ENCODE results near the gene LDLR.

Gene LDLR

GRCh38 chr19:11098861-11099260 lies 9.6 kb downstream of the LDLR start:
- Histone ChIP-seq H3K27me3 (ENCODE audit: insufficient read depth, low read length) (no peaks in the 10 kb centered on the region), H3K4me2 (ENCODE audit: low read length) (no peak overlapping the region), H3K9ac (ENCODE audit: low read length) (no peak overlapping the region), H2BK120ac (ENCODE audit: insufficient read depth, low read length, poor library complexity) (no peak overlapping the region), H3K4ac (ENCODE audit: low read depth, low read length) (no peak overlapping the region), H3K18ac (ENCODE audit: low read length) (no peak overlapping the region), H4K91ac (ENCODE audit: low read depth, low read length) (no peak overlapping the region), H3K36me3 (ENCODE audit: control insufficient read depth in 1 of 2, insufficient read depth in 2 of 2, low read length in 2 of 2) (peaks cover 58 to 71% of the 10 kb centered on the region in 2 experiments), H3K4me3 (ENCODE audit: low read depth, low read length) (no peak overlapping the region), H4K12ac (ENCODE audit: low read depth, low read length) (no peak overlapping the region), H3K79me2 (ENCODE audit: control insufficient read depth, insufficient read depth, low read length, poor library complexity) (peaks cover 20% of the 10 kb centered on the region), H2AFZ (ENCODE audit: insufficient read depth, low read length, poor library complexity) (no peak overlapping the region), H2BK5ac (ENCODE audit: low read depth, low read length, poor library complexity) (no peak overlapping the region), H2AK5ac (ENCODE audit: low read length) (no peak overlapping the region), H3K9me3 (ENCODE audit: insufficient read depth, low read depth, low read length) (no peaks in the 10 kb centered on the region), H3K4me1 (ENCODE audit: control insufficient read depth in 1 of 2, insufficient read depth in 2 of 2, low read length in 2 of 2) (peaks cover 6 to 9% of the 10 kb centered on the region in 2 experiments), H4K8ac (ENCODE audit: low read depth, low read length) (no peak overlapping the region), H3K14ac (ENCODE audit: low read length) (no peak overlapping the region), H2BK12ac (ENCODE audit: low read length) (no peak overlapping the region), H3K23ac (ENCODE audit: low read length) (no peak overlapping the region), H3K79me1 (ENCODE audit: low read length) (no peaks in the 10 kb centered on the region), H3K27ac (ENCODE audit: low read depth, low read length) (no peak overlapping the region)
- WGBS (ENCODE audit: extremely low coverage, insufficient coverage, insufficient read length): no CpG with 5 or more reads among the region's 3 CpGs
- no peak for DNase-seq

GRCh38 chr19:11100049-11100448 lies 10.8 kb downstream of the LDLR start:
- Histone ChIP-seq H3K23ac (ENCODE audit: low read length) (no peak overlapping the region), H3K4me2 (ENCODE audit: low read length) (no peak overlapping the region), H3K18ac (ENCODE audit: low read length) (no peak overlapping the region), H4K12ac (ENCODE audit: low read depth, low read length) (no peak overlapping the region), H3K27me3 (ENCODE audit: insufficient read depth, low read length) (no peaks in the 10 kb centered on the region), H2AK5ac (ENCODE audit: low read length) (no peak overlapping the region), H3K9ac (ENCODE audit: low read length) (no peak overlapping the region), H2BK5ac (ENCODE audit: low read depth, low read length, poor library complexity) (no peak overlapping the region), H3K4me3 (ENCODE audit: low read depth, low read length) (no peak overlapping the region), H3K9me3 (ENCODE audit: insufficient read depth, low read depth, low read length) (no peaks in the 10 kb centered on the region), H3K79me2 (ENCODE audit: control insufficient read depth, insufficient read depth, low read length, poor library complexity) (peaks cover 13% of the 10 kb centered on the region), H3K4me1 (ENCODE audit: control insufficient read depth in 1 of 2, insufficient read depth in 2 of 2, low read length in 2 of 2) (peaks cover 0 to 2% of the 10 kb centered on the region in 2 experiments), H2BK120ac (ENCODE audit: insufficient read depth, low read length, poor library complexity) (no peak overlapping the region), H4K91ac (ENCODE audit: low read depth, low read length) (no peak overlapping the region), H3K79me1 (ENCODE audit: low read length) (no peaks in the 10 kb centered on the region), H3K36me3 (ENCODE audit: control insufficient read depth in 1 of 2, insufficient read depth in 2 of 2, low read length in 2 of 2) (peaks cover 60 to 70% of the 10 kb centered on the region in 2 experiments), H3K27ac (ENCODE audit: low read depth, low read length) (no peak overlapping the region), H4K8ac (ENCODE audit: low read depth, low read length) (no peak overlapping the region), H3K4ac (ENCODE audit: low read depth, low read length) (peak overlapping the region; percentile 0), H2AFZ (ENCODE audit: insufficient read depth, low read length, poor library complexity) (no peak overlapping the region), H2BK12ac (ENCODE audit: low read length) (no peak overlapping the region), H3K14ac (ENCODE audit: low read length) (no peak overlapping the region)
- no peak for DNase-seq
- WGBS (ENCODE audit: extremely low coverage, insufficient coverage, insufficient read length): no CpG with 5 or more reads among the region's 12 CpGs

- no peak overlapping the region for H2BK120ac ChIP-seq (ENCODE audit: insufficient read depth, low read length, poor library complexity)
- H4K8ac ChIP-seq (ENCODE audit: low read depth, low read length): no peak overlapping the region
- H4K91ac ChIP-seq (ENCODE audit: low read depth, low read length): no peak overlapping the region
- no peak overlapping the region for H3K14ac ChIP-seq (ENCODE audit: low read length)
- H3K4ac ChIP-seq (ENCODE audit: low read depth, low read length): no peak overlapping the region
- H4K12ac ChIP-seq (ENCODE audit: low read depth, low read length): no peak overlapping the region
- H3K9ac ChIP-seq (ENCODE audit: low read length): no peak overlapping the region
- no peaks in the 10 kb centered on the region for H3K27me3 ChIP-seq (ENCODE audit: insufficient read depth, low read length)
- peaks cover 7% of the 10 kb centered on the region for H3K79me2 ChIP-seq (ENCODE audit: control insufficient read depth, insufficient read depth, low read length, poor library complexity)
- no peak overlapping the region for H3K4me2 ChIP-seq (ENCODE audit: low read length)
- peaks cover 0 to under 1% of the 10 kb centered on the region in 2 experiments for H3K4me1 ChIP-seq (ENCODE audit: control insufficient read depth in 1 of 2, insufficient read depth in 2 of 2, low read length in 2 of 2)
- WGBS (ENCODE audit: extremely low coverage, insufficient coverage, insufficient read length): no CpG with 5 or more reads among the region's 5 CpGs
- H2BK12ac ChIP-seq (ENCODE audit: low read length): no peak overlapping the region
- H3K4me3 ChIP-seq (ENCODE audit: low read depth, low read length): no peak overlapping the region
- no peak for DNase-seq
- H3K9me3 ChIP-seq (ENCODE audit: insufficient read depth, low read depth, low read length): no peaks in the 10 kb centered on the region
- H3K18ac ChIP-seq (ENCODE audit: low read length): no peak overlapping the region
- no peak overlapping the region for H2BK5ac ChIP-seq (ENCODE audit: low read depth, low read length, poor library complexity)
- no peak overlapping the region for H3K27ac ChIP-seq (ENCODE audit: low read depth, low read length)
- H2AFZ ChIP-seq (ENCODE audit: insufficient read depth, low read length, poor library complexity): no peak overlapping the region
- no peak overlapping the region for H2AK5ac ChIP-seq (ENCODE audit: low read length)
- peaks cover 62 to 74% of the 10 kb centered on the region in 2 experiments for H3K36me3 ChIP-seq (ENCODE audit: control insufficient read depth in 1 of 2, insufficient read depth in 2 of 2, low read length in 2 of 2)
- no peak overlapping the region for H3K23ac ChIP-seq (ENCODE audit: low read length)
- no peaks in the 10 kb centered on the region for H3K79me1 ChIP-seq (ENCODE audit: low read length)
Observed at GRCh38 chr19:11101057-11101456, 11.8 kb downstream of the LDLR start.

GRCh38 chr19:11102944-11103343 lies 13.7 kb downstream of the LDLR start:
- Histone ChIP-seq H2AK5ac (ENCODE audit: low read length) (no peak overlapping the region), H4K91ac (ENCODE audit: low read depth, low read length) (no peak overlapping the region), H3K4me2 (ENCODE audit: low read length) (no peak overlapping the region), H3K27me3 (ENCODE audit: insufficient read depth, low read length) (no peaks in the 10 kb centered on the region), H3K9ac (ENCODE audit: low read length) (no peak overlapping the region), H3K18ac (ENCODE audit: low read length) (peak overlapping the region; percentile 33), H2BK12ac (ENCODE audit: low read length) (no peak overlapping the region), H3K23ac (ENCODE audit: low read length) (no peak overlapping the region), H2AFZ (ENCODE audit: insufficient read depth, low read length, poor library complexity) (no peak overlapping the region), H2BK5ac (ENCODE audit: low read depth, low read length, poor library complexity) (no peak overlapping the region), H3K4me1 (ENCODE audit: control insufficient read depth in 1 of 2, insufficient read depth in 2 of 2, low read length in 2 of 2) (no peaks in the 10 kb centered on the region), H3K27ac (ENCODE audit: low read depth, low read length) (no peak overlapping the region), H2BK120ac (ENCODE audit: insufficient read depth, low read length, poor library complexity) (no peak overlapping the region), H3K9me3 (ENCODE audit: insufficient read depth, low read depth, low read length) (no peaks in the 10 kb centered on the region), H3K79me1 (ENCODE audit: low read length) (no peaks in the 10 kb centered on the region), H3K79me2 (ENCODE audit: control insufficient read depth, insufficient read depth, low read length, poor library complexity) (peaks cover 2% of the 10 kb centered on the region), H3K4me3 (ENCODE audit: low read depth, low read length) (no peak overlapping the region), H3K14ac (ENCODE audit: low read length) (no peak overlapping the region), H3K4ac (ENCODE audit: low read depth, low read length) (no peak overlapping the region), H4K8ac (ENCODE audit: low read depth, low read length) (no peak overlapping the region), H3K36me3 (ENCODE audit: control insufficient read depth in 1 of 2, insufficient read depth in 2 of 2, low read length in 2 of 2) (peaks cover 67 to 77% of the 10 kb centered on the region in 2 experiments), H4K12ac (ENCODE audit: low read depth, low read length) (no peak overlapping the region)
- DNase-seq: no peak
- WGBS (ENCODE audit: extremely low coverage, insufficient coverage, insufficient read length): no CpG with 5 or more reads among the region's 16 CpGs

Measured in trophoblast cell (in vitro differentiated cells and primary cell).